Measurements from ENCODE around the gene MAGI2. TPM values are rescaled to one million over a fixed set of nuclear protein-coding genes. Genes with fewer than 3 reads are reported as not detected.

MAGI2 gene
- total RNA-seq = 136 TPM

DNA sequence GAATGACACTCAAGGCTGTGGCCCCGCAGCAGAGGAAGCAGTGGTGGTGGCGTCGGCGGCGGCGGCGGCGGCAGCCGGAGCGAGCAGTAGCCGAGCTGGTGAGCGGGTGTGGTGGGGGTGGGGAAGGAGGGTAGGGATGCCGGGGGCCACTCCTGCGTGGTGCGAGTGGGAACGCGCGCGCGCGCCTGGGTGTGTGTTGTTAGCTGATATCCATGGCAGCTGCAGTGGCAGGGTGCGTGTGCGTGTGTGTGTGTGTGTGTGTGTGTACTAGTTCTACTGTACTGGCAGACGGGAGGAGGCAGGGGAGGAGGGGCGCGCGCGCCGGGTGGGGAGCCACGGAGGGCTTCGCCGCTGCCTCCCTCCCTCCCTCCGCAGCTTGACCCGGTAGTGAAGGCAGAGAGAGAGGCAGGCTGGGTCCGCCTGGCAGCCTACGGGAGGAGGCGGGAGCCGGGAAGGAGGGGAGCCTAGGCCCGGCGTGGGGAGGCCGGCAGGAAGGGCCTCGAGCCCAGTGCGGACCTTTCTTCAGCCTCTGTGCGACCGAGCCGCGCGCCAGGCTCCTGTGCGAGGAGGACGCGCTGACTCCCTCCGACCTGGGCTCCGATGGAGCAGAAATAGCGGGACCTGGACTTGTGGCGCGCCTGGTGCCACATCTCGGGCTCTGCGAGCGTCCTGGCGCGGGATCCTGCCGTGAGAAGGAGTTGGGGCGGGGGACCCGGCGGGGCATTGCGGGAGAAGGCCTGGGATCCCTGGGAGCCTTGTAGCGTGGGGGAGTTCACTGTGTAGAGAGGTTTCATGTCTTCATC, at the start of gene MAGI2:
Gene MAGI2, minus strand, starts transcription at position 110 of the 803 bp plus-strand sequence. CDS start 347 bp downstream, outside the sequence.
- DNase-seq (ENCODE audit: low spot score in 2 of 2) (peak; percentile 68 to 74), FAIRE-seq (no peak)

DNA sequence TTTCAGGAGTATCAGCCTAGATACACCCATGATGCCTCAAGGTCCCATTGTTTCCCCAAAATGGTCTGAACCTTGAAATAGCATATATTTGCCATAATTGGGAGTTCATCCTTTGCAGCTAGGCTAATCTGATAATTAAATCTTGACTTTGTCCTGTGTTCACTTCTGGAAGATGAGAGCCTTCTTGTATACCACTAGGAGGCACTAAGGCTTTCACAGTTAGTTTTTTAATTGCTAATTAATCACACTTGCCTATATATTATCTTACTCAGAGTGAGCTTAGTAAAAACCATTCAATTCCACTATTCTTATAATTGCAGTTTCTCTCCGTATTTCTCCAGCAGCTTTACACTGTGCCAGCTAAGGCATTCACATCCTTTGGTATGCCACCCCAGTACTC, 48.7 kb upstream of the MAGI2 start:
- DNase-seq (ENCODE audit: low spot score in 2 of 2) (no peak), FAIRE-seq (no peak)

DNA sequence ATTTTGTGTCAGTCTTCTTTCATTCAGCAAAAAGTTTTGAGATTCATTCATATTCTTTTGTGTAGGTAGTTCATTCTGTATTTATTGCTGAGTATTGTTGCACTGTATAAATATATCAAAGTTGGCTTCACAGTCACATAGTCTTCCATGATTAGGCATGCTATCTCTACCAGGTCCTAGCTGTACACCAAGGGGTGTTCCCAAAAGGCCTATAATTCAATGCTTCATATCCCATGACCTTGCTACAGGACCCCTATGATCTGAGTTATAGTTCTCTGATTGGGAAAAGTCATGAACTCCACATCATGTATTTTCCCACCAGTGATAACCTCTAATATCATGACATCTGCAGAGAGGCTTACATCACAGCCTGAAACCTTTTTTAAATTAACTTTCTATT, 47.3 kb upstream of the MAGI2 start:
- no peak for FAIRE-seq
- no peak for DNase-seq (ENCODE audit: low spot score in 2 of 2)

DNA sequence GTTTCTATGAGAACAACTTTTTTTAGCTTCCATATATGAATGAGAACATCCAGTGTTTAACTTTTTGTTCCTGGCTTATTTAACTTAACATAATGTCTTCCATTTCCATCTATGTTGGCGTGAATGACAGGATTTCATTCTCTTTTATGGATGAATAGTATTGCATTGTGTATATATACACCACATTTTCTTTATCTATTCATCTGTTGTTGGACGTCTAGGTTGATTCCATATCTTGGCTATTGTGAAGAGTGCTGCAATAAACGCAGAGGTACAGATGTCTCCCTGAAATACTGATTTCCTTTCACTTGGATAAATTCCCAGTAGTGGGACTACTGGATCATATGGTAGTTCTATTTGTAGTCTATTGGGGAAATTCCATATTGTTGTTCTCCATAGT, 44.3 kb upstream of the MAGI2 start:
- no peak for FAIRE-seq
- DNase-seq (ENCODE audit: low spot score in 2 of 2) = no peak

DNA sequence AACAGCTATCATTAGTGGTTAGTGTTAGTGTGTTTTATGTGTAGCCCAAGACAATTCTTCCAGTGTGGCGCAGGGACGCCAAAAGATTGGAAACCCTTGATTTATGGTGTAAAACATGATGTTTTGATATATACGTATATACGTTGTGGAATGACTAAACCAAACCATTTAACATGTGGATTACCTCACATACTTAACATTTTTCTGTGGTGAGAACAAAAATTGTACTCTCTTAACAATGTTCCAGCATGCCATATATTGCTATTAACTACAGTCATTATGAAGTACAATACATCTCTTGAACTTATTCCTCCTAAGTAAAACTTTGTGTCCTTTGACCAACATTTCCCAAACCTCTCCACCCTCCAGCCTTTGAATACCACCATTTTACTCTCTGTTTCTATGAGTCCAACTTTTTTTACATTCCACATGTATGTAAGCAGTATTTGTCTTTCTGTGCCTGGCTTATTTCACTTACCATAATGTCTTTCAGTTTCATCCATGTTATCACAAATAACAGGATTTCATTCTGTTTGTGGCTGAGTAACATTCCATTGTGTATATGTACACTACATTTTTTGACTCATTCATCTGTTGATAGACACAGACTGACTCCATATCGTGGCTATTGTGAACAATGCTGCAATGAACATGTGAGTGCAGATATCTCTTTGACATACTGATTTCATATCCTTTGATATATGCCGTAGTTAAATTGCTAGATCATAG, 42.2 kb upstream of the MAGI2 start:
- FAIRE-seq = no peak

DNA sequence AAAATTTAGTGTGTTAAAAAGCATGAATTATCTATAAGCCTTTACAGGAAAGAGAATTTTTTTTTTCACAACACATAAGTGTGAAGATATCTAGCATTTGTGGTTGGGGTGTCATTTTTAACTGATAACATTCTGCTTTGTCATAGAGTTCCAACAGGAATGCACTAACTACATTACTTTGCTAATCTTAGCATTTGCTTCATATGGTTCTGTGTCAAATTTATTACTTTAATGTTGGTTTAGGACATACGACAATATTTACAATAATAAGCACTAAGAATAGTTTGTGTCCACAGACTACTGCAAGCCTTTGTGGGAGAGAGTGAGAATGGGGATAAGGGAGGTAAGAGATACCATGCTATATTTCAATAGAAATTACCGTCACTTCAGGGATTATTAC, 40.6 kb upstream of the MAGI2 start:
- DNase-seq (ENCODE audit: low spot score in 2 of 2) = no peak
- no peak for FAIRE-seq

More for the DNA sequence above, 42.2 kb upstream of the MAGI2 start:
- DNase-seq (ENCODE audit: low spot score in 2 of 2) = no peak

DNA sequence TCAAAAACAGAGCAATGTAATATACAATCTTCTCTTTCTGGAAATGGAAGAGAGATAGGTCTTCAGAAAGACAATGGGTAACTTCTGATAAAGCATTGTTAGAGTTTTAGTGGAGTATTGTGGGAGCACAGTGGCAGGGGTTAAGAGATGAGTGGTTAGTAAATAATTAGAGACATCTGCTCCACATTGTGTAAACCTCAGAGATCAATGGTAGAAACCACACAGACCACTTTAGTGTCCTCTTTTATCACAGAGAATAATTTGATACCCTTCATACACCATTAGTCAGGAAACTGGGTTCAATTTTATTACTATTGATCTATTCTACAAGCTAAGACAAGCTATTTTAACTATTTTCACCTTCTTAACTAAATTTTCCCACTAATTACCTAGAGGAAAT, 35.9 kb upstream of the MAGI2 start:
- FAIRE-seq (no peak), DNase-seq (ENCODE audit: low spot score in 2 of 2) (no peak)

DNA sequence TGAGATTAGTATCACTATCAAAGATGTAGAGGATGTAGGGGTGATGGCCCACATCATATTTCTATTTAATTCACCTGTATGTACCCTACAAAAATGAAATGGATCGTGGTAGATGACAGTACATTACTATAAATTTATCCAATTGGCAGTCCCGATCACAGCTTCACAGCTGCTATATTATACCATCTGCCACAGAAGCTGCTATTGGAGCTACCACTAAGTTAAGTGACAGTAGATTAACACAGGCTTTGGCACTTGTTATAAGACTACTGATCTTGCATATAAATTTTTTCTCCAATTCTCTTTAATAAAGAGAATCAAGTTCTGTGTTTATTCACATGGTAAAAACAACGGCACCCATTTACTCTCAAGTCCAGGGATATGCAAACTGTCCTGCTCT, 24.9 kb upstream of the MAGI2 start:
- FAIRE-seq (no peak), DNase-seq (ENCODE audit: low spot score in 2 of 2) (no peak)

DNA sequence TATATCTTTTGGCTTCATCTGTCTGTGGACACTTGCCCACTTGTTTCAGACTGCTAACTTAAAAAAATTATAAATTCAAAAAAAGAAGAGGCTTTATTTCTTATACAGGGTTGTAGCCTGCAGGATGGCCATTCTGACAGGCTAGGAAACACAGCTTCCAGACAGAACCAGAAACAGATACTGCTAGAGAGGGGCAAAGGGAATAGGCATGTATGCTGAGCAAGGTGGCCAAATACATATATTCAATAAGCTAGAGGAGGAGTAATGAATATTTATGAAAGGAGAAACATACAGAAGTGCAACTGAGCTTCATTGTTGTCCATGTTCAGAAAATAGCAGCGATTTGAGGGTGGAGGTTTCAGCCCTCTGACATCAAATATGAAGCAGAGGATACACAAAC, 22.0 kb upstream of the MAGI2 start:
- FAIRE-seq (no peak), DNase-seq (ENCODE audit: low spot score in 2 of 2) (no peak)

DNA sequence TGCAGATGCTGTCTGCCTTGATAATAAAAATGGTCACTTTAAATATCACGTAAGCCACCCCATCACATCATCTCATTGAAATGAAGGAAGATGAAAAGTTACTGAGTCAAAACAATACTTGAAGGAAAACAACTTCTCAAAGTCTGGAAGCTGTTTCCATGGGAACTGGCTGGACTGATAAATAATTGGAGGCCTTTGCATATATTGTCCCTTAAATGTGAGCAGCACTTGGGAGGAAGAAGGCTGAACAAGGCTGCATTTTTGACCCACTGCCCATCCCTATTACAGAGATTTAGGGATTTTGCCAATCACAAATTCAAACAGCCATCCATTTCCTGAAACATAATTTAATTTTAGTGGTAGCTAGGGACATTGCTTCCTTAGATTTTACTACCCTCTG, 18.2 kb upstream of the MAGI2 start:
- no peak for FAIRE-seq

DNA sequence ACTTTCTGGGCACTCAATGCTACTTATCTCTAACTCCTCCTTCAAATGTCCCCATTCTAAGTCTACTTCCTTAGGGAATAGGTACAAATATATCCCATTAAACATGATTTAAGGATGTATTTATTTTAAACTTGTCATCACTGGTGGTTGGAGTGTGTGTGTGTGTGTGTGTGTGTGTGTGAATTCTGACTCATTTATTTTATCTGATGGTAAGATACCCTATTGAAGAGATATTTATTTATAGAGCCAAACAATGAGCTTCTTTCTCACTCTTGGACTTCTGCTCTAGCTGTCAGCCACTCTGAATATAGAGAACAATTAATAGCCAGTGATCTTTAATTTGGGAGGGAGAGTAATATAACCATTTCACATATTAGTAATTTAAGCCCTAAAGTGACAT, 17.8 kb upstream of the MAGI2 start:
- DNase-seq (ENCODE audit: low spot score in 2 of 2) (no peak), FAIRE-seq (no peak)

More for the DNA sequence above, 18.2 kb upstream of the MAGI2 start:
- DNase-seq (ENCODE audit: low spot score in 2 of 2) = no peak

DNA sequence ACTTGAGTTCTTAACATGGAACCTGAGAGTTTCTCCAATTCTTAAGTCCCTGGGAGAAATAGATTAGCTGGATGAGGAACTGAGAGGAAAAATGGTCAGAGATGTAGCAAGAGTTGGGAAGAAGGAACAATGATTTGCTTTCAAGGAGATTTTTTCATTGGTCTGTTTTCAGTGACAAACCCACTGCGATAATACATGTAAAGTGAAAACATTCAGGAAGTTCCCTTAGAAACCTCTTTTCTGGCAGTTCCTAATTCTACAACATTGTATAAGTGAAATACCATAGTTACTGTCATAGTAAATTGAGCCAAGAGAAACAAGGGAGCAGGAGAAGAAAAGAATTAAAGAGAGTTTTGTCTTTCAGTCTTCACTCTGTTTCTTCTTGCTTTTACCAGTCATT, 12.1 kb upstream of the MAGI2 start:
- FAIRE-seq = no peak
- DNase-seq (ENCODE audit: low spot score in 2 of 2) = no peak

DNA sequence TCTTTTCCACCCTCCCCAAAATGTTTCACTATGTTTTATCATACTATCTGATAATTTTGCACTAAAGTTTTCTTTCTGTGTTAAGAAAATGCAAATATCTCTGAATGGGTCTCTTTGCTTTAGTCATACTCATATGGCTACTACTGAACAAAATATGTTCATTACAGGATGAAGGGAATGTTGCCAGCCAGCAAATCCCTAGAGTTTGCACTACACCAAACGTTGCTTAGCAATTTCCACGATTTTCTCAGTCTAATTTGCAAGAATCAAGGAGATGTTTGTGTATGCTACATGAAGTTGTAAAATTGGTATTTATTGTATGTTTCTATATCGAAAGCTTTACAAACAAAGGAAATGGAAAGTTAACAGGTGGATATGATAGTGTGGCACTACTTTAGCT, 10.6 kb upstream of the MAGI2 start:
- FAIRE-seq = no peak

DNA sequence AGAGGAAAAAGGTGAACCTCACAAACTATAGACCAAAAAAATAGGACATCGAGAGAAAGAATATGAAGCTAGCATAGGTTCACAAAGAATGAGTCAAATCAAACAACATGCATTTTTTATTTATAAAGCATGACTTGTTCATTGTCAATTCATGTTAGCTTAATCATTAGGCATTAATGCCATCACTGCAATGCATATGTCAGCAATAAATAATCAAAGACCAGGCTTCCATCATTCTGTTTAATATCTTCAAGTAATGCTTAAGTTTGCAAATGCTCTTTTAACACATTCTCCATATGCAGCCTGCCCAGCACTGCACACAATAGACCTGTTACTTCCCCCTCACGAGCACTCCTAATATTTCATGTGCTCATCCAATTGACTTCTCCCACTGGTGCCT, 8.9 kb upstream of the MAGI2 start:
- FAIRE-seq (no peak), DNase-seq (ENCODE audit: low spot score in 2 of 2) (no peak)

More for the DNA sequence above, 10.6 kb upstream of the MAGI2 start:
- DNase-seq (ENCODE audit: low spot score in 2 of 2) = no peak

DNA sequence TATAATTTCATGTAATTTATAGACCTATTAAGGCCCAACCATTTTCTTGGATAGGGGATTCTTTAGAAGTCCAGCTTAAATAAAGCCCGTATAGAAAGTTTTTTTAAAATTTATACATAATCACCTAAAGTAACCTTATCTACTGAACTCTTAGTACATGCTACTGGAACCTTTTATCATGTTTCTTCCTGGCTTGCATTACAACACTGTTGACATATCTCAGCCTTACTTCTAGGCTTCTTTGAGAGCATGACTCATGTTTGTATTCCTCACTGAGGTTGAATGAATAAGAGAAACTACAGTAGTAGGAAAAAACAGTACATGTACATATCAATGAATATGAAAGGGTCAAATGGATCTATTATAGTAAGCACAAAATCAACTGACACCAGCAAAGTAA, 8.2 kb upstream of the MAGI2 start:
- no peak for FAIRE-seq
- DNase-seq (ENCODE audit: low spot score in 2 of 2) = no peak

DNA sequence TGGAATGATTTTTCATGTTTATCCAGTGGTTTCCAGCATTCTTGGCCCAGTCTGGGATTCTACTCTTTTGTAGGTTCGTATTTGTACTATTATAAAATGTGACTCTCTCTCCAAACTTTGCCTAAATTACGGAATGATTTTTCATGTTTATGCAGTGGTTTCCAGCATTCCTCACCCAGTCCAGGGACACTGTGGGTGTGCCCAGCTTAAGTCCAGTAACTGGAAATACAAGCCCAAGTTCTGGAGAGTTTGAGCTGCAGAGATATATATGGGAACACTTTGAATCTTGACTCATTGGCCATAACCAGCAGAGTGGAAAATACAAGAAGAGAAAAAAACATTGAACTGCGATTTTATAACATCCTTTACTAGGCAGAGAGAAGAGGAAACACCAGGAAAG, 5.9 kb upstream of the MAGI2 start:
- FAIRE-seq (no peak), DNase-seq (ENCODE audit: low spot score in 2 of 2) (no peak)

DNA sequence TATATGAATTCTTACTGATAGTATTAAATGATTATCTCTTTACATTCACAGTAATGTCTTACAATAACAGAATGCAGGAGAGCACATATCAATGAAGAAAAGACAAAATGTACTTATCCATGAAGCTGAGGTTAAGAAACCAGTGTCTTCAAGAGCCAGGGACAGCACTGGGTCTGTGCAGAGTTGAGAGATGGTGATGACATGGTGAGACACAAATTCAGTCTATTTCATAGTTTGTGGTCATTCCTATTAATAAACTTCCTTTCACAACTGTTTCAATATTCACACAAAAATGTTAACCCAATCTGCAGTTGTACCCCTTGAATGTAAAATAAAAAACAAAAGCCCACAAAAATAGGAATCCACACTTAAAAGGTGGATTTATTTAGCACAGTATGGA, 5.3 kb upstream of the MAGI2 start:
- no peak for DNase-seq (ENCODE audit: low spot score in 2 of 2)
- FAIRE-seq = no peak

DNA sequence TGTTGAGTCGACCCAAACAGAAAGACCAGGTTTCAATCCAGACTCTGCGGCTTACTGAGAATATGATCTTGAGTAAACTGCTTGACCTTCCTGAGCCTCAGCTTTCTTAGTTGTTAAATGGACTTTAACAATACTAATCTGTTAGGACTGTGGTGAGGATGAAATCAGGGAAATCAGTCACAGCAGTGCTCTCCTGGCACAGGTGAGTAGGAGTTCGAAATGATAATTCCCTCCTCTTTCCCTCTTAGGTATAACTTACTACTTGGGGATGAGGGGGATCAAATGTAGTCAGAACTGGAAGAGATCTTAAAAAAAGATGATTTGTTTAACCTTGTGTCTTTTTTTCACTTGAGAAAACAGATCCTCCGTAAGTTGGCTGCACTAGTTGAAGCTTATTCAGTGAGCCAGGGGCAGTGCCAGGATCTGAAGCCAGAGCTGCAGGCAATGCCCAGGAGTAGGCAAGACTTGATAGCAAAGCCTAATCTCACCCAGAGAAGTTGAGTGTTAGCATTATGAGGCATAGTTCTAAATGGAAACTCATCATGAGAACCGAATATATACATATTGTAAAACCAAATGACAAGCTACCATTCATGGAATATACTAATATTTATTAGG, 1.8 kb upstream of the MAGI2 start:
- FAIRE-seq = no peak

DNA sequence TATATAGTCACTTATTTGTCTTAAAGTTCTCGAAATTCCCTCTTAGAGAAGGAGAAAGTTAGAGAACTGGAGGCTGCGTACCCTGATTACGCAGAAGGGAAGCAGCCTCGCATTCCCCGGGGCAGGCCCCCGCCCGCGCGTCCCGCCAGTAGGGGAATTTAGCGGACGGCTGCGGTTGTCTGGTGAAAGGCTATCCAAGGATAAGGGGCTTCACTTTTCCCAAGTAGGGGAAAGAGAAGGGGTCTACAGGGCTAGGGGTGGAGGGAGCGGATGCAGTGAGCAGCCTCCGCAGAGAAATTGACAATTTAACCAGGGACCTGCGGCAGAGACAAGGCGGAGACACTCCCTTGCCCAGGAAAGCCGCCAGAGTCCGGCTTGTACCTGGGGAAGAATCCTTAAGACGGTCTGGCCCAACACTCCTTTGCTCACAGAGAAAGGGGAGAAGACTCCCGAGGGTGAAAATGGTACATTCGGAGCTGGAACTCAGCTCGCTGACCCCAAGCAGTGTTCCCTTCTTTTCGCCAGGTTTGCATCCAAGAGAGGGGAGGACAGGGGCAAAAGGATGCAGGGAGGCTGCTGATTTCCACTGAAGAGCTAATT, 994 bp upstream of the MAGI2 start:
- DNase-seq (ENCODE audit: low spot score in 2 of 2) (no peak), FAIRE-seq (no peak)

More for the DNA sequence above, 1.8 kb upstream of the MAGI2 start:
- no peak for DNase-seq (ENCODE audit: low spot score in 2 of 2)

DNA sequence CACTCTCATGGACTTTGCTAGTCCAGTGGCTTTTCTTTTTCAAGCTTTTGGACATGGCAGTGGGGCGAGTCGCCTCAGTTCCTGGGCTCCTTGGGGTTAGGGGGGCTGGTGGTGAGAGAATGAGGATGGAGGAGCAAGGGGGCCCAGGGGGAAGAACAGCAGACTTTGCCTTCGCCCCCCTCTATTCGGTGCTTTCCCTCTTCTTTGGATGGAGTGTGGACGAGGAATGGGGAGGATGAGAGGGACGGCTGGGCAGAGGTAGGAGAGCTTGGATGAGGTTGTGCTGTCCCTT, 255 bp downstream of the MAGI2 start:
- FAIRE-seq = no peak
- DNase-seq (ENCODE audit: low spot score in 2 of 2) = no peak

DNA sequence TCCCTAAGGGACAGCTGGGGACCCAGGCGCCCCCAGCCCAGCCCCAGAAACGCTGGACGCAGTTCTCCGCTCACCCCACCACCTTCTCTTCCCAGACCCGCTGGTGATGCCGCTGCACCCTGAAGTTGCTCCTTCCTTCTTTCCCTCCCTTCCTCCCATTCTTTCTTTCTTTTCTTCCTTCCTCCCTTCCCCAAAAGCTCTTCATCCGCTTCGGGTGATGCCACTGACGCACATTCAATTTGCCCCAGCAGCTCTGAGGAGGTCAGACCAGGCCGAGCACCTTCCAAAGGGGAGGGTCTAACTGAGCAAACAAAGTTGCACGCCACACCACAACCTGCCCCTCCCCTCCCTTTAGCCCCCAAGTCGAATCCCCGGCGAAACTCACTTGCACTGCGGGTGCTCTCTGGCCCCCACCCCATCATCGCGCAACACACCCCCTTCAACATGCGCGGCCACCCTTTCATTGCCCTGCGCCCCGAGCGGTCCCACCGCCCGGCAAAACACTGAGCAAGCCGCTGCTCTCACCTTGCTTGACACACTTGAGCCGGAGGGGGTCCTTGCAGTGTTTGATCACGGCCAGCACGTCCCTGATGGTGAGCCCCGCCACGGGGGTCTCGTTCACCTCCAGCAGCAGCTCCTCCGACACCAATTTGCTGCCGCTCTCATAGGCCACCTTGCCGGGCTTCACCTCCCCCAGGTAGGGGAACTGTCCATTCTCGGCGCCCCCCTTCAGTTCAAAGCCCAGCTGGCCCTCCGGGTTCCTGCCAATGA, 787 bp downstream of the MAGI2 start:
- FAIRE-seq = no peak

More for the DNA sequence above, 787 bp downstream of the MAGI2 start:
- peak; percentile 25 to 30 for DNase-seq (ENCODE audit: low spot score in 2 of 2)

Data from frontal cortex (tissue), 4 donors.